Measurements from ENCODE around the gene LYPD4.

Gene LYPD4

GRCh38 chr19:41872775-41873647 is 28.5 kb upstream of the LYPD4 start:
- DNase-seq (ENCODE audit: low read depth): peak; percentile 84

GRCh38 chr19:41872384-41872774 is 27.9 kb upstream of the LYPD4 start:
- DNase-seq (ENCODE audit: low read depth): peak; percentile 42

- DNase-seq (ENCODE audit: low read depth): peak; percentile 38
Measured at GRCh38 chr19:41871573-41872383, 27.3 kb upstream of the LYPD4 start.

- peak; percentile 67 for DNase-seq (ENCODE audit: low read depth)
Measured at GRCh38 chr19:41870401-41870873, 26.0 kb upstream of the LYPD4 start.

GRCh38 chr19:41869374-41869955 is 25.0 kb upstream of the LYPD4 start:
- no peak for DNase-seq (ENCODE audit: low read depth)

- DNase-seq (ENCODE audit: low read depth): no peak
Measured at GRCh38 chr19:41868989-41869300, 24.5 kb upstream of the LYPD4 start.

- DNase-seq (ENCODE audit: low read depth): no peak
Measured at GRCh38 chr19:41868120-41868988, 23.9 kb upstream of the LYPD4 start.

GRCh38 chr19:41866284-41866683 is 21.8 kb upstream of the LYPD4 start:
- no peak for DNase-seq (ENCODE audit: low read depth)

GRCh38 chr19:41864374-41864773 is 19.9 kb upstream of the LYPD4 start:
- no peak for DNase-seq (ENCODE audit: low read depth)

- DNase-seq (ENCODE audit: low read depth): no peak
Measured at GRCh38 chr19:41863209-41863931, 18.9 kb upstream of the LYPD4 start.

- no peak for DNase-seq (ENCODE audit: low read depth)
Measured at GRCh38 chr19:41862445-41862986, 18.0 kb upstream of the LYPD4 start.

- no peak for DNase-seq (ENCODE audit: low read depth)
Measured at GRCh38 chr19:41861846-41862245, 17.4 kb upstream of the LYPD4 start.

- DNase-seq (ENCODE audit: low read depth): no peak
Measured at GRCh38 chr19:41861116-41861768, 16.8 kb upstream of the LYPD4 start.

GRCh38 chr19:41860419-41861115 is 16.1 kb upstream of the LYPD4 start:
- no peak for DNase-seq (ENCODE audit: low read depth)

- peak; percentile 98 for DNase-seq (ENCODE audit: low read depth)
Measured at GRCh38 chr19:41859618-41860418, 15.3 kb upstream of the LYPD4 start, which contains the start of gene RPS19. Gene RPS19 (plus strand): TSS chr19:41860255. CDS start chr19:41860775, 520 bp downstream.

- no peak for DNase-seq (ENCODE audit: low read depth)
Measured at GRCh38 chr19:41859213-41859617, 14.7 kb upstream of the LYPD4 start.

GRCh38 chr19:41853768-41854167 is 9.3 kb upstream of the LYPD4 start:
- no peak for DNase-seq (ENCODE audit: low read depth)

- DNase-seq (ENCODE audit: low read depth): no peak
Measured at GRCh38 chr19:41853344-41853743, 8.9 kb upstream of the LYPD4 start.

- DNase-seq (ENCODE audit: low read depth): no peak
Measured at GRCh38 chr19:41851456-41851855, 7.0 kb upstream of the LYPD4 start.
